ENCODE results near the gene ENPP6.

ENPP6 gene

DNA sequence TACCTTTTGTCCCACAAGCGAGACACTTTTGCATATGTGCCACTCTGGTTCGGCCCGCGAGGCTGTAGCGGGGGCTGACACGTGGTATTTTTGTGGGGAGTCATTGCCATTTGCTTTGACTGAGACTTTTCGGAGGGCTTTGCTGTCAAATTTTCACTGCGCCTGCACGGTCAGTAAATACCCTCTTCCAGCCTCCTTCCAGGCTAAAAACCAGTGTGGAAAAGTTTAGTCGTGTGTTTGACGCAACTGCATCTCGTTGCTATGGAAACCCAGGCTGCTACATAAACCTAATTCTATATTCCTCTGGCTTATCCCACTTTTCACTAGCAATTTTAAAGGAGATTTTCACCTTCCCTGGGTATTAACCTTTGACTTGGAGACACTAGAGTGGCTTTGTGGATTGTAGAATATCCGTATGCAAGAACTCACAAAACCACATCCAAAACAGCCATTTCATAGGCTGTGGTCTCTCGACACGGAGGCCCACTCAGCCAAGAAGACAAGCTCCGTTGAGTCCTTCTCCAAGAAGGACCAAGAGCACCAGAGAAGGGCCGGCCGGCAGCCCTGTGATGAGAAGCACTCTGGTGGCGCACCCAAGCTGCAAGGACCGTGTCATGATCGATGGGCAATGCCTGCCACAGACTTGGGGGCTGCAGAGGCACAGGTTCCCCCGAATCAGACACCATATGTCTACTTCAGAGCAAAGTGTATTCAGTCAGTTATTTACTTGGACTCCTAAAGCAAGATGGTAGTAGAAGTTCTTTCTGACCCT is 38.4 kb upstream of the ENPP6 start:
- no peak overlapping the region for H3K4me3 ChIP-seq (ENCODE audit: insufficient read depth, low read depth, low read length)
- H3K27ac ChIP-seq (ENCODE audit: insufficient read depth, low read depth, low read length, poor library complexity, severe bottlenecking) = no peak overlapping the region
- 94 to 95% methylated on average over 22 of the region's 22 CpGs for WGBS, 2 experiments
- H3K36me3 ChIP-seq (ENCODE audit: control insufficient read depth, insufficient read depth, low read length) = no peaks in the 10 kb centered on the region
- no peaks in the 10 kb centered on the region for H3K9me3 ChIP-seq (ENCODE audit: control insufficient read depth, low read length)
- no peaks in the 10 kb centered on the region for H3K27me3 ChIP-seq (ENCODE audit: control insufficient read depth, insufficient read depth, low read length, poor library complexity, severe bottlenecking)
- no peaks in the 10 kb centered on the region for H3K4me1 ChIP-seq (ENCODE audit: control insufficient read depth, insufficient read depth, low read length)

DNA sequence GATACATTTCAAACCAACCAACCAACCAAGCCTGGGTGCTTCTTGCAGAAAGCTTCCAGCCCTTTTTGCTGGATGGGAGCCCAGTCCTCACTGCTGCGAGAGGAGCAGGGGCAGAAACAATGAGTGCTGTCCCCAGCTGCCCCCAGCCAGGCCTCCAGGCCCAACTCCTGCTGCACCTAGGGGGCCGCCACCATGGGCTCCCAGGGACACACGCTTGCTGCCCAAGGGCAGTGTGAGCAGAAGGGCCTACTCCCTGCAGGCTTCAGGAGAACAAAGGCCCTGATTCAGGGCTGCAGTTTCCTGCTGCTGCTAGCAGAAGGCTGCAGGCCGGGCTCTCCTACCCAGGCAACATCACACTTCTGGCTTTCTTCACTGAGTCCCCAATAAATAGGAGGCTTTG is 37.7 kb upstream of the ENPP6 start:
- 32 to 36% methylated on average over 4 of the region's 4 CpGs for WGBS, 2 experiments
- H3K27ac ChIP-seq (ENCODE audit: insufficient read depth, low read depth, low read length, poor library complexity, severe bottlenecking) = no peak overlapping the region

DNA sequence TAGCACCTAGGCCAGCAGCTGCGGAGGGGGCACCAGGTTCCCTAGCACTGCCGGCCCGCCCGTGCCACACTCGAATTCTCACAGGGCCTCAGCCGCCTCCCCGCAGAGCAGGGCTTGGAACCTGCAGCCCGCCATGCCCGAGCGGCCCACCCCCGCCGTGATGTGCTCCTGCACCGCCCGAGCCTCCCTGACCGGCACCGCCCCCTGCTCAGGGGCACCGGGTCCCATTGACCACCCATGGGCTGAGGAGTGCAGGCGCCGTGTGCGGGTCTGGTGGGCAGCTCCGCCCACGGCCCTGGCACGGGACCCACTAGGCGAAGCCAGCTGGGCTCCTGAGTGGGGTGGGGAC is 35.4 kb upstream of the ENPP6 start:
- Histone ChIP-seq H3K27ac (ENCODE audit: insufficient read depth, low read depth, low read length, poor library complexity, severe bottlenecking) (no peak overlapping the region), H3K4me1 (ENCODE audit: control insufficient read depth, insufficient read depth, low read length) (no peaks in the 10 kb centered on the region), H3K4me3 (ENCODE audit: insufficient read depth, low read depth, low read length) (no peak overlapping the region), H3K36me3 (ENCODE audit: control insufficient read depth, insufficient read depth, low read length) (no peaks in the 10 kb centered on the region), H3K27me3 (ENCODE audit: control insufficient read depth, insufficient read depth, low read length, poor library complexity, severe bottlenecking) (no peaks in the 10 kb centered on the region), H3K9me3 (ENCODE audit: control insufficient read depth, low read length) (no peaks in the 10 kb centered on the region)
- WGBS, 2 experiments = 96% methylated on average over 24 of the region's 24 CpGs

More for the DNA sequence above, 37.7 kb upstream of the ENPP6 start:
- no peaks in the 10 kb centered on the region for H3K27me3 ChIP-seq (ENCODE audit: control insufficient read depth, insufficient read depth, low read length, poor library complexity, severe bottlenecking)
- H3K9me3 ChIP-seq (ENCODE audit: control insufficient read depth, low read length) = no peaks in the 10 kb centered on the region
- no peak overlapping the region for H3K4me3 ChIP-seq (ENCODE audit: insufficient read depth, low read depth, low read length)
- H3K4me1 ChIP-seq (ENCODE audit: control insufficient read depth, insufficient read depth, low read length) = no peaks in the 10 kb centered on the region
- H3K36me3 ChIP-seq (ENCODE audit: control insufficient read depth, insufficient read depth, low read length) = no peaks in the 10 kb centered on the region

DNA sequence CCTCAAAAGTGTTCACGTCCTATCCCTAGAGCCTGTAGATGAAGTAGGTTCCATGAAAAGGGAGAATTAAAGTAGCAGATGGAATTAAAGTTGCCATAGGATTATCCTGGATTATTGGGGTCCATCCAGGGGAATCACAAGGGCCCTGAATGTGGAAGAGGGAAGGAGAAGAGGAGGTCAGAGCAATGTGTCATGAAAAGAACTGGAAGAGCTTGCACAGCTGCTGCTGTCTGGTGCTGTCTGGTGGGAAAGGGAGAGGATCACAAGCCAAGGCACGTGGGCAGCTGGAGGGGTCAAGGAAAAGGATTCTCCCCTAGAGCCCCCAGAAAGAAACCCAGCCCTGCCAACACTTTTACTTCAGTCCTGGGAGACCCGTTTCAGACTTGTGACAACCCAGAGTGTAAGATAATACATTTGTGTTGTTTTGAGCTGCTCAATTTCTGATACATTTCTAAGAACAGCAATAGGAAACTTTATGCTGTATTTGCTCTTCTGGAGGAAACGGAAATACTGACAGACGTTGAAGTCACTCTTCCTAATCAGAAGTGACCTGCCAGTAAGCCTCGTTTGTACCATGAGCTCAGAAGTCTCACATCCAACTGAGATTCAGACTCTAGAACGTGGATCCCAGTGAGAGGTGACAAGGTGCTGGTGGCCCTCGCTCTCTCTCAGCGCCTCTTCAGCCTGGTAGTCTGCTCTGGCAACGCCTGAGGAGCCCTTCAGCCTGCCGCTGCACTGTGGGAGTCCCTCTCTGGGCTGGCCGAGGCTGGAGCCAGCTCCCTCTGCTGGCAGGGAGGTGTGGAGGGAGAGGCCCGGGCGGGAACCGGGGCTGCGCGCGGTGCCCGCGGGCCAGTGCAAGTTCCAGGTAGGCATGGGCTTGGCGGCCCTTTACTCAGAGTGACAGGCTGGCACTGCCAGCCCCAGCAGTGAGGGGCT is 34.7 kb upstream of the ENPP6 start:
- no peaks in the 10 kb centered on the region for H3K9me3 ChIP-seq (ENCODE audit: control insufficient read depth, low read length)
- WGBS, 2 experiments = 92 to 94% methylated on average over 21 of the region's 21 CpGs
- H3K4me3 ChIP-seq (ENCODE audit: insufficient read depth, low read depth, low read length) = no peak overlapping the region
- no peaks in the 10 kb centered on the region for H3K4me1 ChIP-seq (ENCODE audit: control insufficient read depth, insufficient read depth, low read length)
- H3K36me3 ChIP-seq (ENCODE audit: control insufficient read depth, insufficient read depth, low read length) = no peaks in the 10 kb centered on the region
- no peak overlapping the region for H3K27ac ChIP-seq (ENCODE audit: insufficient read depth, low read depth, low read length, poor library complexity, severe bottlenecking)
- H3K27me3 ChIP-seq (ENCODE audit: control insufficient read depth, insufficient read depth, low read length, poor library complexity, severe bottlenecking) = no peaks in the 10 kb centered on the region

DNA sequence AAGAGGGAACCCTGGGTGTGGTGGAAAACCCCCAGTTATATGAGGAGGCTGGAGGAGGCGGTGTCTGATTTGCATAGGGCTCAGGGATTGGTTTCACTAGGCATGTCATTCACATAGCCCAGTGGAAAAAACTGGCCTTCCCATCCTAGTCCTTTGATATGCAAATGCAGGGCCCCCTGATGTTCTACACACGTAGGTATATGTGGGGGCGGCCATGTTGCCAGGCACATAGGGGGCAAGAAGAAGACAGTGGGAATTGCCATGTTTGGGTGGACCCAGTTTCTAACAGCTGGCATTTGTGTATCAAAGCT is 34.0 kb upstream of the ENPP6 start:
- no peaks in the 10 kb centered on the region for H3K4me1 ChIP-seq (ENCODE audit: control insufficient read depth, insufficient read depth, low read length)
- H3K27ac ChIP-seq (ENCODE audit: insufficient read depth, low read depth, low read length, poor library complexity, severe bottlenecking) = no peak overlapping the region
- no peaks in the 10 kb centered on the region for H3K27me3 ChIP-seq (ENCODE audit: control insufficient read depth, insufficient read depth, low read length, poor library complexity, severe bottlenecking)
- WGBS, 2 experiments = 84 to 87% methylated on average over 3 of the region's 3 CpGs
- no peaks in the 10 kb centered on the region for H3K9me3 ChIP-seq (ENCODE audit: control insufficient read depth, low read length)
- no peak overlapping the region for H3K4me3 ChIP-seq (ENCODE audit: insufficient read depth, low read depth, low read length)
- no peaks in the 10 kb centered on the region for H3K36me3 ChIP-seq (ENCODE audit: control insufficient read depth, insufficient read depth, low read length)

DNA sequence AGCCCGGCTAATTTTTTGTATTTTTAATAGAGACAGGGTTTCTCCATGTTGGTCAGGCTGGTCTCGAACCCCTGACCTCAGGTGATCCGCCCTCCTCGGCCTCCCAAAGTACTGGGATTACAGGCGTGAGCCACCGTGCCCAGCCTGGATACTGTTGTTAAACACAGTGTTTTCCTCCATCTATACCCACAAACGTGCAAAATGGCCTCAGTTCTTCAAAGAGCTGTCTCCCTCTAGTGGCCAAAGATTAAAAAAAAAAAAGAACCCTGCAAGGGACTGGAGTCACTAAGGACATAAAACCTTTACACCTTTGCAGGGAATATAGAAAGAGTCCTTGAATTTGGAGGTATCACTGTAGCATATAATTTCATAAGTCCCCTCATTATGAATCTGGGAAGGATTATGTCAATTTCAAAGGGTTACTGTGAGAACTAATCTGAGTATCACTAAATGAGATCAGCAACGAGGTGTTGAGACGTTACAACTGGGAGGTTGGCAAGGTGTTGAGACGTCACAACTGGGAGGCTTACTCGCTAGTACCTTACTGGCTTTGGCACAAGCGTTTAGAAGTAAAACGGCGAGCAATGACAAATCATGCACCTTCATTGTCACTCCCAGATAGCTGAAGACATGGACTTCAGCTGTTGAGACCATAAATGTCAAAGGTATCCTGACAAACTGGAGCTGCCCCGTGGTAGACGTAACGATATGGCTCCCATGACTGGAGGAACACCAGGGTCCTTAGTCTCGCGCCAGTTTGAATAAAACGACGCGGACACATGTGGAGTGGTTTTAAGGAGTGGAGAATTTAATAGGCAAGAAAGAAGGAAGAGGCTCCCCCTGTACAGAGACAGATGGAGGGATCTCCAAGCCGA is 33.4 kb upstream of the ENPP6 start:
- Histone ChIP-seq H3K4me1 (ENCODE audit: control insufficient read depth, insufficient read depth, low read length) (no peaks in the 10 kb centered on the region), H3K4me3 (ENCODE audit: insufficient read depth, low read depth, low read length) (no peak overlapping the region), H3K9me3 (ENCODE audit: control insufficient read depth, low read length) (no peaks in the 10 kb centered on the region), H3K36me3 (ENCODE audit: control insufficient read depth, insufficient read depth, low read length) (no peaks in the 10 kb centered on the region), H3K27ac (ENCODE audit: insufficient read depth, low read depth, low read length, poor library complexity, severe bottlenecking) (no peak overlapping the region), H3K27me3 (ENCODE audit: control insufficient read depth, insufficient read depth, low read length, poor library complexity, severe bottlenecking) (no peaks in the 10 kb centered on the region)
- WGBS, 2 experiments = 86% methylated on average over 23 of the region's 23 CpGs

DNA sequence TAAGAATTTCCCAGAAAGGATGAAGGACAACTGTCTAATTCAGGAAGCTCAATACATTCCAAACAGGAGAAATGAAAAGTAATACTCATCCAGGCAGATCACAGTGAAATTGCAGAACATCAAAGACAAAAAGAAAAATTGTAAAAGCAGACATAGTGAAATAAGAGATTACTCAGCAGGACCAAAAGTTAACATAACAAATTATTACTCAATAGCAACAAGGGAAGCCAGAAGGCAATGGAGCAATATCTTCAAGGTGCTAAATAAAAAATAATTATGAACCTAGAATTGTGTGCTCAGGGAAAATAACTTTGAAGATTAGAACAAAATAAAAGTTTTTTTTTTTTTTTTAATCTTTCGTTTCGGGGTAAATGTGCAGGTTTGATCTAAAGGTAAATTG is 30.5 kb upstream of the ENPP6 start:
- WGBS, 2 experiments = 90 to 93% methylated on average over 2 of the region's 2 CpGs
- Histone ChIP-seq H3K27me3 (ENCODE audit: control insufficient read depth, insufficient read depth, low read length, poor library complexity, severe bottlenecking) (no peaks in the 10 kb centered on the region), H3K27ac (ENCODE audit: insufficient read depth, low read depth, low read length, poor library complexity, severe bottlenecking) (no peak overlapping the region), H3K36me3 (ENCODE audit: control insufficient read depth, insufficient read depth, low read length) (no peaks in the 10 kb centered on the region), H3K4me1 (ENCODE audit: control insufficient read depth, insufficient read depth, low read length) (no peaks in the 10 kb centered on the region), H3K4me3 (ENCODE audit: insufficient read depth, low read depth, low read length) (no peak overlapping the region), H3K9me3 (ENCODE audit: control insufficient read depth, low read length) (no peaks in the 10 kb centered on the region)

DNA sequence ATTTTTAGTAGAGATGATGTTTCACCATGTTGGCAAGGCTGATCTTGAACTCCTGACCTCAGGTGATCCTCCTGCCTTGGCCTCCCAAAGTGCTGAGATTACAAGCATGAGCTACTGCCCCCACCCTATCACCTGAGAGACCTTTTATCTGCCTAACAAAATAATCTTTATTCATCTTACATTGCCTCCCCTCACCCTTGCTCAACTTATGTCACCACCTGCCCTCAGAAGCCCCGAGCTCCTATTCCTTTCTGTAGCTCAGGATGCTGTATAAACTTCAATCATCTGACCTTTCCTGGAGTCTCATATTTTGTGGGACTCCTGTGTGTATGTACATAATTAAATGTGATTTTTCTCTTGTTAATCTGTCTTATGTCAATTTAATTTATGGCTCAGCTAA is 29.7 kb upstream of the ENPP6 start:
- no peaks in the 10 kb centered on the region for H3K36me3 ChIP-seq (ENCODE audit: control insufficient read depth, insufficient read depth, low read length)
- no peaks in the 10 kb centered on the region for H3K4me1 ChIP-seq (ENCODE audit: control insufficient read depth, insufficient read depth, low read length)
- 88 to 100% methylated on average over 1 of the region's 1 CpG for WGBS, 2 experiments
- H3K27ac ChIP-seq (ENCODE audit: insufficient read depth, low read depth, low read length, poor library complexity, severe bottlenecking) = no peak overlapping the region
- H3K9me3 ChIP-seq (ENCODE audit: control insufficient read depth, low read length) = no peaks in the 10 kb centered on the region
- H3K4me3 ChIP-seq (ENCODE audit: insufficient read depth, low read depth, low read length) = no peak overlapping the region
- no peaks in the 10 kb centered on the region for H3K27me3 ChIP-seq (ENCODE audit: control insufficient read depth, insufficient read depth, low read length, poor library complexity, severe bottlenecking)

DNA sequence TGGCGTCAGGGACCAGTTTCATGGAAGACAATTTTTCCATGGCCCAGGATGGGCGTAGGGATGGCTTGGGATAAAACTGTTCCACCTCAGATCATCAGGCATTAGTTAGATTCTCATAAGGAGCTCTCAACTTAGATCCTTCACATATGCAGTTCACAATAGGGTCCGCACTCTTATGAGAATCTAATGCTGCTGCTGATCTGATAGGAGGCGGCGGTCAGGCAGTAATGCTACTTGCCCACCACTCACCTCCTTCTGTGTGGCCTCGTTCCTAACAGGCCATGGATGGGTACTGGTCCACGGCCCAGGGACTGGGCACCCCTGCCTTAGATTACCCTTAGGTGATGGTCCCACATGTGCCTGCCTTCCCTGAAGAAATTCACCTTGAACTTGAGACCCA is 28.8 kb upstream of the ENPP6 start:
- H3K27ac ChIP-seq (ENCODE audit: insufficient read depth, low read depth, low read length, poor library complexity, severe bottlenecking) = no peak overlapping the region
- H3K9me3 ChIP-seq (ENCODE audit: control insufficient read depth, low read length) = no peaks in the 10 kb centered on the region
- H3K4me3 ChIP-seq (ENCODE audit: insufficient read depth, low read depth, low read length) = no peak overlapping the region
- WGBS, 2 experiments = 93 to 95% methylated on average over 7 of the region's 7 CpGs
- H3K36me3 ChIP-seq (ENCODE audit: control insufficient read depth, insufficient read depth, low read length) = no peaks in the 10 kb centered on the region
- no peaks in the 10 kb centered on the region for H3K4me1 ChIP-seq (ENCODE audit: control insufficient read depth, insufficient read depth, low read length)
- no peaks in the 10 kb centered on the region for H3K27me3 ChIP-seq (ENCODE audit: control insufficient read depth, insufficient read depth, low read length, poor library complexity, severe bottlenecking)

All from ectodermal cell (in vitro differentiated cells).